GM06990 (cell line): ENCODE results near the gene UNC119.

ENCODE experiments used
- DNase-seq: peaks from one replicate; pipeline ENCODE4 v3.0.0-alpha.2; 2011; ENCODE audit not compliant: insufficient read length; ENCODE audit errors: extremely low read depth
- H3K27me3 ChIP-seq: replicated peaks from 2 replicates; pipeline ENCODE4 v1.6.0; 2011; ENCODE audit warnings: low read length; ENCODE audit not compliant: control insufficient read depth, insufficient read depth
- H3K36me3 ChIP-seq: 2 replicates; pipeline ENCODE4 v1.5.1; 2011; ENCODE audit warnings: low read length; ENCODE audit not compliant: control insufficient read depth, insufficient read depth
- H3K4me3 ChIP-seq: replicated peaks from 2 replicates; pipeline ENCODE4 v1.5.1; 2011; ENCODE audit warnings: low read depth, mild to moderate bottlenecking, control low read depth, low read length
- CTCF ChIP-seq: IDR thresholded peaks from 2 replicates; pipeline ENCODE4 v1.5.1; 2011; ENCODE audit warnings: low read length, control low read depth, mild to moderate bottlenecking, inconsistent platforms; ENCODE audit not compliant: insufficient read depth, poor library complexity, severe bottlenecking

Gene UNC119

GRCh38 chr17:28574526-28574925 is 22.1 kb upstream of the UNC119 start:
- DNase-seq = no peak

GRCh38 chr17:28573966-28574480 is 21.6 kb upstream of the UNC119 start:
- DNase-seq = no peak
- Histone ChIP-seq H3K4me3 (no peak overlapping the region), H3K27me3 (no peaks in the 10 kb centered on the region), H3K36me3 (peaks cover 16% of the 10 kb centered on the region)
- no peak for TF ChIP-seq CTCF

More at GRCh38 chr17:28574526-28574925, 22.1 kb upstream of the UNC119 start:
- Histone ChIP-seq H3K27me3 (no peaks in the 10 kb centered on the region), H3K4me3 (no peak overlapping the region), H3K36me3 (peaks cover 18% of the 10 kb centered on the region)
- no peak for TF ChIP-seq CTCF

- H3K36me3 ChIP-seq = peaks cover 11% of the 10 kb centered on the region
- H3K4me3 ChIP-seq = no peak overlapping the region
- DNase-seq = no peak
- no peaks in the 10 kb centered on the region for H3K27me3 ChIP-seq
- no peak for TF ChIP-seq CTCF
Observed at GRCh38 chr17:28573521-28573920, 21.1 kb upstream of the UNC119 start.

GRCh38 chr17:28573040-28573380 is 20.6 kb upstream of the UNC119 start:
- no peak overlapping the region for H3K4me3 ChIP-seq

GRCh38 chr17:28572259-28573039 is 20.0 kb upstream of the UNC119 start:
- no peak for TF ChIP-seq CTCF
- Histone ChIP-seq H3K27me3 (no peaks in the 10 kb centered on the region), H3K36me3 (peaks cover 7% of the 10 kb centered on the region), H3K4me3 (peak overlapping the region; percentile 96)
- no peak for DNase-seq

More at GRCh38 chr17:28573040-28573380, 20.6 kb upstream of the UNC119 start:
- no peaks in the 10 kb centered on the region for H3K27me3 ChIP-seq
- no peak for DNase-seq
- peaks cover 7% of the 10 kb centered on the region for H3K36me3 ChIP-seq
- TF ChIP-seq CTCF = no peak
